Immature natural killer cell (primary cell): ENCODE measurements around the gene CCR5AS. TPM values are rescaled to one million over a fixed set of nuclear protein-coding genes. Genes with fewer than 3 reads are reported as not detected.

Experiments
- polyA plus RNA-seq, 3 donors: library from polyadenylated mRNA; unstranded; fragments of 300-500 nt; fragmentation: Illumina TruSeq; gene quantifications; one replicate each; pipeline ENCODE4 v1.2.3, GENCODE V29; 2021

CCR5AS gene

Other genes with a start within 250 kb of the CCR5AS start
- 10 to 100 TPM; 10.5 to 24.1 (median 11.5) TPM for gene CCR1, start 198.8 kb downstream of the CCR5AS start, polyA plus RNA-seq
- under 1 TPM in 1 of 3 donors, not detected in 2; 0.39 TPM for gene CCR3, start 164.6 kb downstream of the CCR5AS start, polyA plus RNA-seq
- 10 to 100 TPM in 1 of 3 donors, 1 to 10 TPM in 2; 3.5 to 10.8 (median 6.7) TPM for gene CCR2, start 53.0 kb downstream of the CCR5AS start, polyA plus RNA-seq
- 1 to 10 TPM in 2 of 3 donors, not detected in 1; 1.4 to 4.2 TPM for gene CCR5, start 36.1 kb downstream of the CCR5AS start, polyA plus RNA-seq
- 1 to 10 TPM; 1.3 to 2.0 (median 1.4) TPM for gene CCRL2, start 193 bp upstream of the CCR5AS start, polyA plus RNA-seq
- gene LTF, start 57.8 kb upstream of the CCR5AS start, polyA plus RNA-seq: not detected
- gene RTP3, start 90.9 kb upstream of the CCR5AS start, polyA plus RNA-seq: not detected
- not detected for gene LRRC2, start 159.2 kb upstream of the CCR5AS start, polyA plus RNA-seq
- gene FAM240A, start 205.5 kb upstream of the CCR5AS start, polyA plus RNA-seq: not detected